Neural progenitor cell (in vitro differentiated cells): ENCODE data around the gene CGN.

ENCODE experiments used
- EZH2 ChIP-seq: fragments of 200-600 bp; sonication (generic); IDR thresholded peaks from 2 replicates; pipeline ENCODE4 v1.6.1; 2017; ENCODE audit warnings: antibody characterized with exemption, mild to moderate bottlenecking, moderate library complexity
- EZH2phosphoT487 ChIP-seq: fragments of 200-600 bp; sonication (generic); IDR thresholded peaks from 2 replicates; pipeline ENCODE4 v1.6.1; 2017; ENCODE audit warnings: antibody characterized with exemption
- TF ChIP-seq, protein P1 (sequence below): fragments of 200-600 bp; sonication (generic); IDR thresholded peaks from 2 replicates; pipeline ENCODE4 v1.5.1; 2017; ENCODE audit warnings: antibody characterized with exemption, mild to moderate bottlenecking

DNA sequence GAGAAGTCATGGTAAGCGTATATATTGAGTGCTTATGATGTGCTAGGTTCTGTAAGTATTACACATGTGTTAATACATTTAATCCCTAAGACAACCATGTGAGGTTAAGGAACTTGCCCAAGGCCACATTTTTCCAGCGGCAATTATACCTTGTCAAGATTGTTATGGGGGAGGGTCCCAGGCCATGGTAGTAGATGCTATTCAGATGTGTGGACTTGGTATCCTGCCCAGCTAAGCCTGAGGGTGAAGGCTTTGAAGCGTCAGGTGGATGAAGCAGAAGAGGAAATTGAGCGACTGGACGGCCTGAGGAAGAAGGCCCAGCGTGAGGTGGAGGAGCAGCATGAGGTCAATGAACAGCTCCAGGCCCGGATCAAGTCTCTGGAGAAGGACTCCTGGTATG, 25.3 kb downstream of the CGN start:
- no peak for TF ChIP-seq EZH2
- TF ChIP-seq, protein P1, sequence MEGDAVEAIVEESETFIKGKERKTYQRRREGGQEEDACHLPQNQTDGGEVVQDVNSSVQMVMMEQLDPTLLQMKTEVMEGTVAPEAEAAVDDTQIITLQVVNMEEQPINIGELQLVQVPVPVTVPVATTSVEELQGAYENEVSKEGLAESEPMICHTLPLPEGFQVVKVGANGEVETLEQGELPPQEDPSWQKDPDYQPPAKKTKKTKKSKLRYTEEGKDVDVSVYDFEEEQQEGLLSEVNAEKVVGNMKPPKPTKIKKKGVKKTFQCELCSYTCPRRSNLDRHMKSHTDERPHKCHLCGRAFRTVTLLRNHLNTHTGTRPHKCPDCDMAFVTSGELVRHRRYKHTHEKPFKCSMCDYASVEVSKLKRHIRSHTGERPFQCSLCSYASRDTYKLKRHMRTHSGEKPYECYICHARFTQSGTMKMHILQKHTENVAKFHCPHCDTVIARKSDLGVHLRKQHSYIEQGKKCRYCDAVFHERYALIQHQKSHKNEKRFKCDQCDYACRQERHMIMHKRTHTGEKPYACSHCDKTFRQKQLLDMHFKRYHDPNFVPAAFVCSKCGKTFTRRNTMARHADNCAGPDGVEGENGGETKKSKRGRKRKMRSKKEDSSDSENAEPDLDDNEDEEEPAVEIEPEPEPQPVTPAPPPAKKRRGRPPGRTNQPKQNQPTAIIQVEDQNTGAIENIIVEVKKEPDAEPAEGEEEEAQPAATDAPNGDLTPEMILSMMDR = no peak
- no peak for TF ChIP-seq EZH2phosphoT487
